ENCODE measurements around the gene SCLY.

SCLY gene

GRCh38 chr2:238133499-238134392 lies 72.9 kb downstream of the SCLY start:
- FAIRE-seq (no peak), DNase-seq (ENCODE audit: extremely low spot score, insufficient read length, low read depth) (no peak)

- FAIRE-seq (no peak), DNase-seq (ENCODE audit: extremely low spot score, insufficient read length, low read depth) (no peak)
Observed at GRCh38 chr2:238134393-238134785, 73.6 kb downstream of the SCLY start.

DNA sequence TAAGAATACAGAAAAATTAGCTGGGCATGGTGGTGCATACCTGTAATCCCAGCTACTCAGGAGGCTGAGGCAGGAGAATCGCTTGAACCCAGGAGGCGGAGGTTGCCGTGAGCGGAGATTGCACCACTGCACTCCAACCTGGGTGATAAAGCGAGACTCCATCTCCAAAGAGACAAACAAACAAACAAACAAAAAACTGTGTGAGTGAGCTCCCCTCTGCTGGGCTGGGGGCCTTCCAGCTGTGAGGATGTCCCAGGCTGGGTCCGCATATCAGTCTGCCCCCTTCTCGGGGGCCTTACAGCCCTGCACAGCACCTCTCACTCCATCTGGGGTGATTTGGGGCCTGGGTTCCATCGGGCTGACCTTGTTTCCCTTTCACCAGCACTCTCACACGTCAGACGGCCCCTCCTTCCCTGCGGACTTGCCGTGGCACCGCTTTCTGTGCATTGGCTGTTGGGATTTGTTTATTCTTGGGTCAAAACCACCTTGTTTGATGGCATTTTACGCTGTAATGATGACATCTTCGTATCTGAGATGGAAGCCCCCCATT lies 74.9 kb downstream of the SCLY start:
- DNase-seq (ENCODE audit: extremely low spot score, insufficient read length, low read depth) (no peak), FAIRE-seq (no peak)

DNA sequence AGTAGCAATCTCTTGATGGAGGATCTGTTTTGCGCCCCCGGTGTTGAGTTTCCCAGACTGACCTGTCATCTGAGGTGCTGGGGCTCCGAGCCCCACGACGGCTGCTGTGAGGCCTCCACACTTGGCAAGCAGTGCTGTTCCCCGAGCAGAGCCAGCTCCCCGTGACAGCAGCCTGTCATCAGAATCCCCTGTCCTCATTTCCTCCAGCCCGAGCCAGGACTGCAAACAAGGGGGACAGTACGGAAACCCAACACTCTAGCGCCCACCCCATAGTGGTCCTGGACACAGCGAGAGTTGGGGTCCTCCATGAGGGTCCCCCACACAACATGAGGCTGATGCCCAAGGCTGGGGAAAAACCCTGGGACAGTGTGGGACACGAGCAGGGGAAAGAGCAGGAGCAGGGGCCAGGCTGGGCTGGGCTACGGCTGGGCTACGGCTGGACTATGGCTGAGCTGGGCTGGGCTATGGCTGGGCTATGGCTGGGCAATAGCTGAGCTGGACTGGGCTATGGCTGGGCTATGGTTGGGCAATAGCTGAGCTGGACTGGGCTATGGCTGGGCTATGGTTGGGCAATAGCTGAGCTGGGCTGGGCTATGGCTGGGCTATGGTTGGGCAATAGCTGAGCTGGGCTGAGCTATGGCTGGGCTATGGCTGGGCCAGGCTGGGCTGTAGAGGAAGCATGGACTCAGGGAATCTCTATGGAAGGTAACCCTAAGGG lies 76.2 kb downstream of the SCLY start:
- no peak for DNase-seq (ENCODE audit: extremely low spot score, insufficient read length, low read depth)
- FAIRE-seq = no peak

DNA sequence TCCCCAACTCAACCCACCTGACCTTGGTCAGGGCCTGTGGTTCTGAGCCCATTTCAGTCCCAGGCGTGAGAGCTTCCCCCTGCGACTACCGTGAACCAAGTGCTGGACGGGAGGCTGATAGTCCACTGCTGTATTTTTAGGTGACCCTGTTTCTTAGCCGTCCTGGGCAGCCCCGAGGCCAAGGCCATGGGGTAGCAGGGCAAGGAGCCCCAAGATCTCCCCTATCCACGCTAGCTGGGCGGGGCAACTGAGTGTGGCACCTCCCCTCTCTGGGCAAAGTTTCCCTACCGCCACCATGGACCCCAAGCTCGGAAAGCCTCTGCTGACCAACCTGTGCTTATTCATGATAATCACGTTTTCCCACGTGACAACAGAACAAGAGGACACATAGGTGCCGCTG lies 77.1 kb downstream of the SCLY start:
- DNase-seq (ENCODE audit: extremely low spot score, insufficient read length, low read depth) (no peak), FAIRE-seq (no peak)

DNA sequence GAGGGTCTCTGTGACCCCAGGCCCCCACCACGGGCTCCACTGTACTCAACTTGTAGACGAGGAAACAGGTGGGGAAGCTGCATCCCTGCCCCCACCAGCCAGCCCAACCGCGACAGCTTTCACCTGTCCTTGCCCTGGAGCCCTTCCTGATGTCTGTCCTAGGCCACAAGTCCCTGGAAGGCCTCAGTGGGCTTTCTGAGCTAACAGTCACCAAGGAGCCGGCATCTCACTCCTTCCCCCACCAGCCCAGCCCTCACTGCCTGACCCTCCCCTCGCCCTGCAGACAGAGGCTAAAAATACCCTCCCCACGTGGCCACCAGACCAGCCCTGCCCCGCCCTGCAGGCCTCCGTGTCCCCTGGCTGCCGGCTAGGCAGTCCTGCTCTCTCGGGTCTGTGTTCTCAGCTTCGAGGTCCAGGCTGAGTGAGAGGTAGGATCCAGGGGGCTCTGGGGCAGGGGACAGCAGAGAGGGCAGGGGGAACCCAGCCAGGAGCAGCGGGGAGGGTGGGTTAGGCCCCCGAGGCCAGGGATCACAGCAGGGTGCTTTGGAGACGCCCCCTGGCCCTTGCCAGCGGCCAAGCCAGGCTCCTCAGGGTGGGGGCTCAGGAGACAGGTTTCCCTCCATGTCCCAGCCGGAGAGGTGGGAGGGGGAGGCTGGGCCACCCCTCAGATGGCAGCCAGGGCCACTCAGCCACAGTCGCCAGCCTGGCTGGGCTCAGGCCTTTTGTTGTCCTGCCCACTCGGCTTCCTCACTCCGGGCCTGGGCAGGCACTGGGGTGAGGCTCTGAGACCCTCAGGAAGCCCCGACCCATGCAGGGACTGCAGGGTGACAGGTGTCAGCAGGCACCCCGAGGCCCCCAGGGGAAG lies 77.8 kb downstream of the SCLY start, which contains the start of gene KLHL30:
TSS of gene KLHL30 (plus strand) at position 338 of the 865 bp plus-strand sequence. CDS start 2,087 bp downstream, outside the sequence.
- no peak for FAIRE-seq

GRCh38 chr2:238139196-238140039 lies 78.6 kb downstream of the SCLY start:
- DNase-seq (ENCODE audit: extremely low spot score, insufficient read length, low read depth) (no peak), FAIRE-seq (no peak)

More for the DNA sequence above, 77.8 kb downstream of the SCLY start, which contains the start of gene KLHL30:
- DNase-seq (ENCODE audit: extremely low spot score, insufficient read length, low read depth) = no peak

- FAIRE-seq (no peak), DNase-seq (ENCODE audit: extremely low spot score, insufficient read length, low read depth) (no peak)
Observed at GRCh38 chr2:238140040-238140439, 79.2 kb downstream of the SCLY start.

GRCh38 chr2:238140721-238141540 lies 80.1 kb downstream of the SCLY start:
- FAIRE-seq (no peak), DNase-seq (ENCODE audit: extremely low spot score, insufficient read length, low read depth) (no peak)

- DNase-seq (ENCODE audit: extremely low spot score, insufficient read length, low read depth) (no peak), FAIRE-seq (no peak)
Observed at GRCh38 chr2:238141541-238142318, 80.9 kb downstream of the SCLY start.

GRCh38 chr2:238142382-238143205 lies 81.8 kb downstream of the SCLY start:
- FAIRE-seq = no peak

GRCh38 chr2:238143239-238143951 lies 82.6 kb downstream of the SCLY start:
- FAIRE-seq (no peak), DNase-seq (ENCODE audit: extremely low spot score, insufficient read length, low read depth) (no peak)

More at GRCh38 chr2:238142382-238143205, 81.8 kb downstream of the SCLY start:
- no peak for DNase-seq (ENCODE audit: extremely low spot score, insufficient read length, low read depth)

DNA sequence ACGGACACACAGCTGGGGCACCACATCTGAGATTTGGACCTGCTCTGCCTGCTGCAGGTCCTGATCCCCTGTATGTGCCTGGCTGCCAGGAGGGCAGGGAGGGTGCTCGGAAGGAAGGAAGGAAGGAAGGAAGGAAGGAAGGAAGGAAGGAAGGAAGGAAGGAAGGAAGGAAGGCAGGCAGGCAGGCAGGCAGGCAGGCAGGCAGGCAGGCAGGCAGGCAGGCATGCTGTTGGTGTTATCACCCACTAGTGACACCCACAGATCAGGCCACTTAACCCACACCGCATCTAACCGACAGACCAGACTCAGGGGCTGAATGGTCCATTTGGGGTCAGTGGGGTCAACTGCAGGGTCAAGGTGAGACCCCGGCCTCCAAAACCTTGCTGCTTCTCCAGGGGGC lies 83.5 kb downstream of the SCLY start:
- FAIRE-seq (no peak), DNase-seq (ENCODE audit: extremely low spot score, insufficient read length, low read depth) (no peak)

DNA sequence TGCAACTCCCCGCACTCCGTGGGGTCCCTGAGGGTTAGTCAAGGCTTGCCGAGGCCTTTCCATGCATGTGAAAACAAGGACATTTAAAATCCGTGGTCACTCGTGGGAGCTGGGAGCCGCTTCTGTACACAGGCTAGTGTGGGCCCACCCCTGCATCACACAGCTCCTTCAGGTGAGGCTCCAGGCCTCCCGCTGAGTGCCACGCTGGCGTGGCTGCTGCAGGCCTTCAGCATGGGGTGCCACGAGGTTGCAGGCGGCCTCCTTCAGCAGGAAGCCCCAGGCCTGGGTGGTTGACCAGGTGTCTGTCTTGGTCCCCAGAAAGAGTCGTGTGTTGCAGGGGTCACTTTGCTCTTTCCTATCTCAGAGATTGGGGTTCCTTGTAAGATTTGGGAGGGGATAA lies 84.2 kb downstream of the SCLY start:
- FAIRE-seq = no peak
- no peak for DNase-seq (ENCODE audit: extremely low spot score, insufficient read length, low read depth)

GRCh38 chr2:238145851-238146250 lies 85.0 kb downstream of the SCLY start:
- FAIRE-seq (no peak), DNase-seq (ENCODE audit: extremely low spot score, insufficient read length, low read depth) (no peak)

Data from GM18507 (cell line).